Measurements from ENCODE around the gene PAPPA.

The PAPPA gene

GRCh38 chr9:116152941-116153764 lies 438 bp upstream of the PAPPA start:
- peak; percentile 18 for DNase-seq

- DNase-seq, result peak; percentile 60
Observed at GRCh38 chr9:116154334-116154975, 864 bp downstream of the PAPPA start.

GRCh38 chr9:116154976-116155697 lies 1.5 kb downstream of the PAPPA start:
- peak; percentile 47 for DNase-seq

- DNase-seq, result peak; percentile 55
Observed at GRCh38 chr9:116155698-116156039, 2.1 kb downstream of the PAPPA start.

- DNase-seq, result peak; percentile 75
Observed at GRCh38 chr9:116156621-116157314, 3.2 kb downstream of the PAPPA start.

GRCh38 chr9:116157436-116158138 lies 4.0 kb downstream of the PAPPA start:
- DNase-seq, result peak; percentile 28

GRCh38 chr9:116160676-116161571 lies 7.3 kb downstream of the PAPPA start:
- no peak for DNase-seq

- DNase-seq, result no peak
Observed at GRCh38 chr9:116162241-116162781, 8.7 kb downstream of the PAPPA start.

- DNase-seq, result no peak
Observed at GRCh38 chr9:116163293-116164055, 9.9 kb downstream of the PAPPA start.

- no peak for DNase-seq
Observed at GRCh38 chr9:116165912-116166311, 12.3 kb downstream of the PAPPA start.

- DNase-seq, result no peak
Observed at GRCh38 chr9:116166713-116167112, 13.1 kb downstream of the PAPPA start.

- DNase-seq, result no peak
Observed at GRCh38 chr9:116168231-116168630, 14.6 kb downstream of the PAPPA start.

- DNase-seq, result no peak
Observed at GRCh38 chr9:116172216-116172615, 18.6 kb downstream of the PAPPA start.

- DNase-seq, result no peak
Observed at GRCh38 chr9:116174347-116174746, 20.8 kb downstream of the PAPPA start.

- DNase-seq, result no peak
Observed at GRCh38 chr9:116175614-116176013, 22.0 kb downstream of the PAPPA start.

GRCh38 chr9:116178481-116179211 lies 25.1 kb downstream of the PAPPA start:
- DNase-seq, result no peak

- DNase-seq, result peak; percentile 83
Observed at GRCh38 chr9:116179568-116179967, 26.0 kb downstream of the PAPPA start.

GRCh38 chr9:116181853-116182610 lies 28.4 kb downstream of the PAPPA start:
- DNase-seq, result no peak

- DNase-seq, result no peak
Observed at GRCh38 chr9:116182876-116183275, 29.3 kb downstream of the PAPPA start.
